ENCODE data around the gene TTC39C. TPM values are rescaled to one million over a fixed set of nuclear protein-coding genes. Genes with fewer than 3 reads are reported as not detected.

Gene TTC39C
- total and polyA plus RNA-seq, 12 donors = 28.9 to 77.6 (median 49.3) TPM

DNA sequence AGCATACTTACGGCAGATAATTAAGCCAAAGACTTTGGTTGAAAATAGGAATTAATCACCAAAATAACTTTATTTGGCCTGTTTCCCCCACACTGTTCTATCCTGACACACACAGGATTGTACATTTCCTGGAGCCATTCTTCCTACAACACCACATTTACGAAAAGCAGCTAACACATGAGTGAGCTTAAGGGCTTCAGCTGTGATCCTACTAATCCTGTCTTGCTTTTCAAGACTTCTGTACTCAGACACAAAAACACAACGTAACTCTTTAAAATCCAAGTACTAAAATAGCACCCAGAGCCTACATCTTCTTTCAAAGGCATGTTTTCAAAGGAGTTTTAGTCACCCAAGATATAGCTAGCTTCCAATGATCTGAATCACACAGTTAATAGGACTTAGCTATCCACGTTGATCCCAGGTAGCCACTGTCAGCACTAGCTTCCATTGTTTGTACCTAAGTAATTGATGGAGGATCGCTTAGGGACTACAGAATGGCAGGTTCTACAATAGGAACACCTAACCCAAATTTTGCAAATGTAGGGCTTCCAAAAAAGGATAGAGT, 42.8 kb upstream of the TTC39C start:
- Histone ChIP-seq H3K9me3 (replicated peaks in 1 of 3) (no peaks in the 10 kb centered on the region), H3K36me3 (replicated peaks in 1 of 2) (no peaks in the 10 kb centered on the region), H3K27ac (no peak overlapping the region), H3K27me3 (no peaks in the 10 kb centered on the region), H3K4me3 (no peak overlapping the region), H3K4me1 (replicated peaks in 1 of 2) (no peaks in the 10 kb centered on the region)
- TF ChIP-seq, protein P1, sequence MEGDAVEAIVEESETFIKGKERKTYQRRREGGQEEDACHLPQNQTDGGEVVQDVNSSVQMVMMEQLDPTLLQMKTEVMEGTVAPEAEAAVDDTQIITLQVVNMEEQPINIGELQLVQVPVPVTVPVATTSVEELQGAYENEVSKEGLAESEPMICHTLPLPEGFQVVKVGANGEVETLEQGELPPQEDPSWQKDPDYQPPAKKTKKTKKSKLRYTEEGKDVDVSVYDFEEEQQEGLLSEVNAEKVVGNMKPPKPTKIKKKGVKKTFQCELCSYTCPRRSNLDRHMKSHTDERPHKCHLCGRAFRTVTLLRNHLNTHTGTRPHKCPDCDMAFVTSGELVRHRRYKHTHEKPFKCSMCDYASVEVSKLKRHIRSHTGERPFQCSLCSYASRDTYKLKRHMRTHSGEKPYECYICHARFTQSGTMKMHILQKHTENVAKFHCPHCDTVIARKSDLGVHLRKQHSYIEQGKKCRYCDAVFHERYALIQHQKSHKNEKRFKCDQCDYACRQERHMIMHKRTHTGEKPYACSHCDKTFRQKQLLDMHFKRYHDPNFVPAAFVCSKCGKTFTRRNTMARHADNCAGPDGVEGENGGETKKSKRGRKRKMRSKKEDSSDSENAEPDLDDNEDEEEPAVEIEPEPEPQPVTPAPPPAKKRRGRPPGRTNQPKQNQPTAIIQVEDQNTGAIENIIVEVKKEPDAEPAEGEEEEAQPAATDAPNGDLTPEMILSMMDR (IDR thresholded peaks at IDR 0.05) = no peak
- no peak for TF ChIP-seq POLR2A (IDR thresholded peaks at IDR 0.05)
- intact Hi-C loops (cut with DNase I) = no loop called here
- no peak for DNase-seq
- WGBS, 4 donors = 89 to 94% (median 90%) methylated on average over 5 of the region's 5 CpGs

DNA sequence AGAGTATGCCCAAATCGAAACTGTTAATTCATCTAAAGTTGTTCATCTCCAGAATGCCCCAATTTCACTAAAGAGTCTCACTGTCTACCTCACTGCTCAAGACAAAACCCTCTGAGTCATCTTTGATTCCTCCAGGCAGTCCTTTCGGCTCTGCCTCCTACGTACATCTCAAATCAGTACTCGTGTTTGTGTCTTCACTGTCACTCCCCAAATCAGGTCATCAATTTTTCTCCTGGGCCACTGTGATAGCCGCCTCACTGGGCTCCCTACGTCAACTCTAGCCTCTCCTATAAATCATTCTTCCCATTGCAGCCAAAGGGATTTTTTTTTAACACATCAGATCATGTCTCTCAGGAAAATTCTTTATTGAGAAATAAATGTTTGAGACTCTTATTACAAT, 42.1 kb upstream of the TTC39C start:
- 48 to 67% (median 56%) methylated on average over 6 of the region's 6 CpGs for WGBS, 4 donors
- DNase-seq = peak in 2 of 7 donors; percentile 29 to 31
- Histone ChIP-seq H3K36me3 (replicated peaks in 1 of 2) (no peaks in the 10 kb centered on the region), H3K4me1 (replicated peaks in 1 of 2) (no peaks in the 10 kb centered on the region), H3K27me3 (no peaks in the 10 kb centered on the region), H3K4me3 (no peak overlapping the region), H3K9me3 (replicated peaks in 1 of 3) (no peaks in the 10 kb centered on the region), H3K27ac (no peak overlapping the region)
- intact Hi-C loops (cut with DNase I) = no loop called here
- TF ChIP-seq POLR2A (IDR thresholded peaks at IDR 0.05) = no peak
- TF ChIP-seq, protein P1 (IDR thresholded peaks at IDR 0.05) = no peak

DNA sequence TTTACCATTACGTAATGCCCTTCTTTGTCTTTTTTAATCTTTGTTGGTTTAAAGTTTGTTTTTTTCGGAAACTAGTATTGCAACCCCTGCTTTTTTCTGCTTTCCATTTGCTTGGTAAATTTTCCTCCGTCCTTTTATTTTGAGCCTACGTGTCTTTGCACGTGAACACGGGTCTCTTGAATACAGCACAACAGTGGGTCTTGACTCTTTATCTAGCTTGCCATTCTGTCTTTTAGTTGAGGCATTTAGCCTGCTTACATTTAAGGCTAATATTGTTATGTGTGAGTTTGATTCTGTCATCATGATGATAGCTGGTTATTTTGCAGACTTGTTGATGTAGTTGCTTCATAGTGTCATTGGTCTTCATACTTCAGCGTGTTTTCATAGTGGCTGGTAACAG, 37.5 kb upstream of the TTC39C start:
- no peak for DNase-seq
- TF ChIP-seq, protein P1 (IDR thresholded peaks at IDR 0.05) = no peak
- TF ChIP-seq POLR2A (IDR thresholded peaks at IDR 0.05) = no peak
- Histone ChIP-seq H3K36me3 (replicated peaks in 1 of 2) (no peaks in the 10 kb centered on the region), H3K4me1 (replicated peaks in 1 of 2) (peaks cover 0 to 11% of the 10 kb centered on the region in 2 donors), H3K9me3 (replicated peaks in 1 of 3) (no peaks in the 10 kb centered on the region), H3K27ac (no peak overlapping the region), H3K27me3 (no peaks in the 10 kb centered on the region), H3K4me3 (no peak overlapping the region)
- 94 to 99% (median 96%) methylated on average over 7 of the region's 7 CpGs for WGBS, 4 donors
- intact Hi-C loops (cut with DNase I) = no loop called here

DNA sequence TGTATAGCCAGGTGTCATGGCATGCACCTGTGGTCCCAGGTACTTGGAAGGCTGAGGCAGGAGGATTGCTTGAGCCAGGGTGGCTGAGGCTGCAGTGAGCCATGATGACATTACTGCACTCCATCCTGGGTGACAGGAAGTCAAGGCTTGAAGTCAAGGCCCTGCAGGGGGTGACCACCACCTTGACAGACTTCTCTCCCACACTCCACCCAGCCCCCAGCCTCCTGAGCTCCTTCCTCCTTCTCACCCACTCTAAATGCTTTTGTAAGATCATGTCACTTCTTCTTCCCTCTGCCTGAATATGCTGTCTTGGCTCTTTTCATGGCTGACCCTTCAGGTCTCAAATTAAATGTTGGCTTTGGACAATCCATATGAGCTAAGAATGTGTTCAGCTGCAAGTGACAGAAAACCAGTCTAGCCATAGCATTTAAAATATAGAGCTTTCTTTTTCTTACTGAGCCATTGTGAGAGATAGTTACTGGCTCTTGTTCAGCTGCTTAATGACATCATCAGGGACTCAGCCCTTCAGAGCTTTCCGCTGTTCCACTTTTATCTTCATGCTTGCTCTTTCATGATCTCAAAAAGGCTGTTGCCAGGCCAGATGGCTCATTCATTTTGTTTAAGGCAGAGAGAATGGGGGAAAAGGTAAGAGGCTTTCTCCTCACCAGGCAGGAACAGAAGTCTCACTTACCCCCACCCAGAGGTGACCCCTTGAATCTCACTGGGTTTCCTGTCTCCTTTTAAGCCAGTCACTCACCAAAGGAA, 36.7 kb upstream of the TTC39C start:
- 56 to 70% (median 66%) methylated on average over 1 of the region's 1 CpG for WGBS, 4 donors
- TF ChIP-seq, protein P1 (IDR thresholded peaks at IDR 0.05) = no peak

More for the DNA sequence above, 36.7 kb upstream of the TTC39C start:
- Histone ChIP-seq H3K4me1 (replicated peaks in 1 of 2) (peaks cover 0 to 19% of the 10 kb centered on the region in 2 donors), H3K36me3 (replicated peaks in 1 of 2) (no peaks in the 10 kb centered on the region), H3K27ac (peak overlapping the region in 1 of 5 donors; percentile 26), H3K27me3 (no peaks in the 10 kb centered on the region), H3K9me3 (replicated peaks in 1 of 3) (no peaks in the 10 kb centered on the region), H3K4me3 (no peak overlapping the region)
- intact Hi-C loops (cut with DNase I) = no loop called here
- DNase-seq = peak in 2 of 7 donors; percentile 30 to 35
